Measurements from ENCODE around the gene HINT1.

The HINT1 gene

GRCh38 chr5:131114754-131115153, 50.3 kb downstream of the HINT1 start:
- Mint-ChIP-seq H3K4me1 (no peaks in the 10 kb centered on the region), H3K9me3 (peaks cover 5% of the 10 kb centered on the region), H3K4me3 (no peak overlapping the region), H3K27ac (no peak overlapping the region), H3K27me3 (ENCODE audit: low read depth) (no peaks in the 10 kb centered on the region), H3K36me3 (ENCODE audit: low read depth) (no peaks in the 10 kb centered on the region)
- no peak for TF ChIP-seq CTCF (IDR thresholded peaks at IDR 0.05; ENCODE audit: unreplicated experiment in 3 of 3)

GRCh38 chr5:131112424-131112823, 52.6 kb downstream of the HINT1 start:
- Mint-ChIP-seq H3K9me3 (no peaks in the 10 kb centered on the region), H3K27ac (no peak overlapping the region), H3K4me3 (no peak overlapping the region), H3K27me3 (ENCODE audit: low read depth) (no peaks in the 10 kb centered on the region), H3K36me3 (ENCODE audit: low read depth) (no peaks in the 10 kb centered on the region), H3K4me1 (no peaks in the 10 kb centered on the region)
- no peak for TF ChIP-seq CTCF (IDR thresholded peaks at IDR 0.05; ENCODE audit: unreplicated experiment in 3 of 3)

GRCh38 chr5:131110256-131110594, 54.8 kb downstream of the HINT1 start:
- H3K27me3 Mint-ChIP-seq (ENCODE audit: low read depth): no peaks in the 10 kb centered on the region
- peak in 2 of 3 experiments; percentile 10 for TF ChIP-seq CTCF (IDR thresholded peaks at IDR 0.05; ENCODE audit: unreplicated experiment in 3 of 3)
- no peaks in the 10 kb centered on the region for H3K4me1 Mint-ChIP-seq
- H3K9me3 Mint-ChIP-seq: no peaks in the 10 kb centered on the region
- no peak overlapping the region for H3K4me3 Mint-ChIP-seq
- no peaks in the 10 kb centered on the region for H3K36me3 Mint-ChIP-seq (ENCODE audit: low read depth)
- H3K27ac Mint-ChIP-seq: no peak overlapping the region

GRCh38 chr5:131109540-131110255, 55.4 kb downstream of the HINT1 start:
- Mint-ChIP-seq H3K36me3 (ENCODE audit: low read depth) (no peaks in the 10 kb centered on the region), H3K4me1 (no peaks in the 10 kb centered on the region), H3K27ac (no peak overlapping the region), H3K9me3 (no peaks in the 10 kb centered on the region), H3K27me3 (ENCODE audit: low read depth) (no peaks in the 10 kb centered on the region), H3K4me3 (no peak overlapping the region)
- peak; percentile 70 to 82 (median 74) for TF ChIP-seq CTCF (IDR thresholded peaks at IDR 0.05; ENCODE audit: unreplicated experiment in 3 of 3)

Measured in nephron (organoid).